Thoracic aorta (tissue), 2 donors: ENCODE results near the gene PITX1. TPM values are rescaled to one million over a fixed set of nuclear protein-coding genes. Genes with fewer than 3 reads are reported as not detected.

Source experiments
- ATAC-seq: fragments of 150-250 bp; one replicate; pipeline ENCODE4 v1.8.0; 2017; ENCODE audit warnings: low read depth; ENCODE audit not compliant: insufficient number of reproducible peaks, low FRiP score
- DNase-seq: peaks from one replicate; pipeline ENCODE4 v3.0.0-alpha.2; 2020; ENCODE audit warnings: low spot score
- H3K27ac ChIP-seq, 2 donors: fragments of 200-600 bp; sonication (generic); 1 replicate in 1 of 2; 2 replicates in 1 of 2; pipeline ENCODE4 v1.5.1; 2016; ENCODE audit warnings: mild to moderate bottlenecking in 2 of 2, moderate library complexity in 2 of 2
- H3K27me3 ChIP-seq: fragments of 200-600 bp; sonication (generic); replicated peaks from 2 replicates; pipeline ENCODE4 v1.6.0; 2016; ENCODE audit warnings: mild to moderate bottlenecking; ENCODE audit not compliant: insufficient read depth
- H3K36me3 ChIP-seq: fragments of 200-600 bp; sonication (generic); one replicate; pipeline ENCODE4 v1.5.1; 2016
- H3K4me1 ChIP-seq, 2 donors: fragments of 200-600 bp; sonication (generic); 1 replicate in 1 of 2; 2 replicates in 1 of 2; pipeline versions ENCODE4 v1.5.1 to v1.6.0; 2016; ENCODE audit warnings: low read depth in 2 of 2, mild to moderate bottlenecking in 1 of 2; ENCODE audit not compliant: control insufficient read depth in 1 of 2
- H3K4me3 ChIP-seq: fragments of 200-600 bp; sonication (generic); 2 replicates; pipeline ENCODE4 v1.5.1; 2016; ENCODE audit warnings: mild to moderate bottlenecking
- H3K9me3 ChIP-seq: fragments of 200-600 bp; sonication (generic); 2 replicates; pipeline ENCODE4 v1.5.1; 2016
- total RNA-seq, 2 donors: library from RNA; depleted of rRNA; stranded (reverse); fragments of >200 nt; gene quantifications; one replicate each; pipeline versions ENCODE4 v1.1.0 to v1.2.3, GENCODE V29; 2016
- TF ChIP-seq, protein P1 (sequence below): fragments of 200-600 bp; sonication (generic); IDR thresholded peaks from one replicate; pipeline ENCODE4 v1.5.1; 2019; ENCODE audit warnings: antibody characterized with exemption

The PITX1 gene
- total RNA-seq, 2 donors from 2014 or later = not detected

- TF ChIP-seq, protein P1, sequence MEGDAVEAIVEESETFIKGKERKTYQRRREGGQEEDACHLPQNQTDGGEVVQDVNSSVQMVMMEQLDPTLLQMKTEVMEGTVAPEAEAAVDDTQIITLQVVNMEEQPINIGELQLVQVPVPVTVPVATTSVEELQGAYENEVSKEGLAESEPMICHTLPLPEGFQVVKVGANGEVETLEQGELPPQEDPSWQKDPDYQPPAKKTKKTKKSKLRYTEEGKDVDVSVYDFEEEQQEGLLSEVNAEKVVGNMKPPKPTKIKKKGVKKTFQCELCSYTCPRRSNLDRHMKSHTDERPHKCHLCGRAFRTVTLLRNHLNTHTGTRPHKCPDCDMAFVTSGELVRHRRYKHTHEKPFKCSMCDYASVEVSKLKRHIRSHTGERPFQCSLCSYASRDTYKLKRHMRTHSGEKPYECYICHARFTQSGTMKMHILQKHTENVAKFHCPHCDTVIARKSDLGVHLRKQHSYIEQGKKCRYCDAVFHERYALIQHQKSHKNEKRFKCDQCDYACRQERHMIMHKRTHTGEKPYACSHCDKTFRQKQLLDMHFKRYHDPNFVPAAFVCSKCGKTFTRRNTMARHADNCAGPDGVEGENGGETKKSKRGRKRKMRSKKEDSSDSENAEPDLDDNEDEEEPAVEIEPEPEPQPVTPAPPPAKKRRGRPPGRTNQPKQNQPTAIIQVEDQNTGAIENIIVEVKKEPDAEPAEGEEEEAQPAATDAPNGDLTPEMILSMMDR = no peak
- DNase-seq = no peak
Observed at GRCh38 chr5:135009736-135010501, 24.1 kb downstream of the PITX1 start.

DNA sequence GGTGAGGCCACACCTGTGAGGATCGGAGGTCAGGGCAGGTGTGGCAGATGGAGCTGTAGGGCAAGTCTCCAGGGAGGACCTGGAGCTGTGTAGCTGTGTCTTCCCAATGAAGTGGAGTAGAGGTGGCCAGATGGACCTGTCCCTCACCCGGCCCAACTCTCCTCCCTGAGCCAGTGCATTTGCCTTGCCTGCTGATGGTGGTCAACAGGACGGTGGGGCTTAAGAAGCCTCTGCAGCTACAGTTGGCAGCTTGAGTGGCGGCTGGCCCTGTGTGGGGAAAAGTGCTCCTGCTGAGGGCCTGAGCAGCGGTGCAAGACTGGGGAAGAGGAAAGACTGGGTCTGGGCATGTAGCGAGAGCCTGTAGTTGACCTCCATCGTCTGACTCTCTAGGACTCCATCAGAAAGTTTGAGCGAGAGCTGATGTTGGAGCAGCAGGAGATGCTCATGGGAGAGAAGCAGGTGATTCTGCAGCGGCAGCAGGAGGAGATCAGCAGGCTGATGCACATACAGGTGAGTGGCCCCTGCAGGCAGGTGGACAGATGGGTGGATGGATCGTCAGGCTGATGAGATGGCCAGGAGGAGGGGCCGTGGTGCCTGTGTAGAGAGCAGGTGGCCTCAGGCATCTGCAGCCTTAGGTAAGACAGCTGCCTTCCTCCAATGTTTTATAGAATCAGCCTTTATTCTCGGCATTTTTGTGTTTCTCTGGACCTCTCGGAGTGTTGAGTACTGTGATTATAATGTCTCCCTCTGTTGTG is 24.9 kb downstream of the PITX1 start:
- no peak overlapping the region for H3K4me3 ChIP-seq
- TF ChIP-seq, protein P1 = no peak
- ATAC-seq = no peak
- H3K4me1 ChIP-seq = peaks cover 10 to 18% of the 10 kb centered on the region in 2 donors
- no peaks in the 10 kb centered on the region for H3K9me3 ChIP-seq
- H3K27ac ChIP-seq = no peak overlapping the region
- H3K36me3 ChIP-seq = no peaks in the 10 kb centered on the region
- no peak for DNase-seq
- no peaks in the 10 kb centered on the region for H3K27me3 ChIP-seq

More at GRCh38 chr5:135009736-135010501, 24.1 kb downstream of the PITX1 start:
- no peaks in the 10 kb centered on the region for H3K27me3 ChIP-seq
- no peak overlapping the region for H3K27ac ChIP-seq
- H3K9me3 ChIP-seq = no peaks in the 10 kb centered on the region
- H3K4me1 ChIP-seq = peaks cover 13 to 25% of the 10 kb centered on the region in 2 donors
- ATAC-seq = no peak
- H3K36me3 ChIP-seq = no peaks in the 10 kb centered on the region
- no peak overlapping the region for H3K4me3 ChIP-seq

DNA sequence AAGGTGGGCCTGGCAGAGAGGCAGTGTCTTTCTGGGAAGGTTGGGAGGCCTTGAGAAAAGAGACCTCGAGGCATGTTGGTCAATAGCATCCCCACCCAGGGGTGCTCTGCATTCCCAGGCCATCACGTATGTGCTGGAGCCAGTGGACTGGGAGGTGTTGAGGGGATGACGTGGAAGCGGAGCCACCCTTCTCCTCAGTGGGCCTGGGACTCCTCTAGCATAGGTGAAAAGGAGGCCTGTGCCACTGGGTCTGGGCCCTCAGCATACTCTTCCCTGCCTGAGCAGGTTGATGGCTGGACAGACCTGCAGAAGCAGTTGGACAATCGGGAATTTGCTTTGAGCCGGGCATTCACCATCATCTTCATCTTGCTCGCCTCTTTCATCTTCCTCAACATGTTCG is 25.5 kb downstream of the PITX1 start:
- Histone ChIP-seq H3K9me3 (no peaks in the 10 kb centered on the region), H3K27me3 (no peaks in the 10 kb centered on the region), H3K4me1 (peaks cover 5 to 12% of the 10 kb centered on the region in 2 donors), H3K27ac (no peak overlapping the region), H3K4me3 (no peak overlapping the region), H3K36me3 (no peaks in the 10 kb centered on the region)
- no peak for ATAC-seq
- no peak for DNase-seq
- TF ChIP-seq, protein P1 = no peak

DNA sequence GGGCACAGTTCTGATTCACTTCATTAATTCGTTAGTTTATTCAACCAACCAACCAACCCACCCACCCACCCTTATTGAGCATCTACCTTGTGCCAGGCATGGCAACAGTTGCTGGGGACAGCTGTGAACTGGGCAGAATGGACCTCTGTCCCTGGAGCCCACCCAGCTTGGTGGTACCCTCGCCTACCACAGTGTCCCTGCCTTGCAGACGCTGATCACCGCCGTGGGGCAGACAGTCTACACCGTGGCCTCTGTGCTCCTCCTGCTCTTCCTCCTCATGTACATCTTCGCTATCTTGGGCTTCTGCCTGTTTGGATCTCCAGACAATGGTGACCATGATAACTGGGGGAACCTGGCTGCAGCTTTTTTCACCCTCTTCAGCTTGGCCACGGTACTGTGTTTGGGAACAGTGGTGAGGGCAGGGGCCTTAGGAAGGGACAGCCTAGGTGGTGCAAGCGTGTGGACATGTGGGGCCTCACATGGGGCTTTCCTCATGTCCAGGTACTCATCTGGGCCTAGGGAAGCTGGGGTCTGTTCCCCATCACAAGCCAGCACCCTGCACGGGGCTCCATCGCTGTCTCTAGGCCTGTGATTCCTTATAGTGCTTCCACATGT is 26.2 kb downstream of the PITX1 start:
- H3K9me3 ChIP-seq = no peaks in the 10 kb centered on the region
- DNase-seq = no peak
- no peak overlapping the region for H3K27ac ChIP-seq
- ATAC-seq = no peak
- peaks cover 0 to 5% of the 10 kb centered on the region in 2 donors for H3K4me1 ChIP-seq
- TF ChIP-seq, protein P1 = no peak
- H3K4me3 ChIP-seq = no peak overlapping the region
- H3K27me3 ChIP-seq = no peaks in the 10 kb centered on the region
- H3K36me3 ChIP-seq = no peaks in the 10 kb centered on the region

GRCh38 chr5:135007305-135007704 is 26.7 kb downstream of the PITX1 start:
- ATAC-seq (no peak), DNase-seq (no peak)
- no peak overlapping the region for H3K27ac ChIP-seq
- no peak overlapping the region for H3K4me3 ChIP-seq
- H3K36me3 ChIP-seq = no peaks in the 10 kb centered on the region
- no peaks in the 10 kb centered on the region for H3K4me1 ChIP-seq
- no peaks in the 10 kb centered on the region for H3K9me3 ChIP-seq
- TF ChIP-seq, protein P1 = no peak
- H3K27me3 ChIP-seq = no peaks in the 10 kb centered on the region
